IMR-90 (cell line): Measurements from ENCODE around the gene CDK5R1. TPM values are rescaled to one million over a fixed set of nuclear protein-coding genes. Genes with fewer than 3 reads are reported as not detected.

Source experiments
- ATAC-seq: fragments of 200-7000 bp; cut with Tn5 transposase; 2 replicates; pipeline ENCODE4 v1.9.1; 2020; ENCODE audit warnings: low read depth, mild to moderate bottlenecking, moderate library complexity
- BruUV-seq: library from RNA; stranded (reverse); fragments of 400-500 nt; replicated peaks from 2 replicates; lab custom pipeline; 2021; lab: Mats Ljungman, UMichigan
- CTCF ChIA-PET: fragments of 300-600 bp; formaldehyde crosslinking; extraction: SDS; loops from one replicate; lab custom pipeline; 2021; ENCODE audit warnings: antibody characterized with exemption; lab: Yijun Ruan, JAX
- POLR2A ChIA-PET: fragments of 300-600 bp; sonication (Branson Sonifier 250); formaldehyde crosslinking; loops from one replicate; lab custom pipeline; 2022; ENCODE audit warnings: antibody characterized with exemption; ENCODE audit not compliant: unreplicated experiment; lab: Charles Lee
- DNase-seq: peaks from one replicate; pipeline ENCODE4 v3.0.0; 2013
- H2AFZ ChIP-seq: replicated peaks from 2 replicates; pipeline ENCODE3; 2013; ENCODE audit warnings: low read length, mild to moderate bottlenecking; ENCODE audit not compliant: poor library complexity
- H2AK5ac ChIP-seq: 2 replicates; pipeline ENCODE4 v1.6.1; 2013; ENCODE audit warnings: low read depth, low read length, inconsistent platforms
- H2AK9ac ChIP-seq: replicated peaks from 2 replicates; pipeline ENCODE3; 2013; ENCODE audit warnings: mild to moderate bottlenecking, low read depth, low read length, moderate library complexity; ENCODE audit not compliant: poor library complexity
- H2BK120ac ChIP-seq: 2 replicates; pipeline ENCODE4 v1.6.1; 2013; ENCODE audit warnings: low read depth, low read length, inconsistent platforms
- H2BK15ac ChIP-seq: 3 replicates; pipeline ENCODE4 v1.6.1; 2013; ENCODE audit warnings: low read depth, low read length, inconsistent platforms
- H2BK20ac ChIP-seq: 2 replicates; pipeline ENCODE4 v1.6.1; 2013; ENCODE audit warnings: low read depth, mild to moderate bottlenecking, inconsistent platforms, low read length, moderate library complexity
- H2BK5ac ChIP-seq: 2 replicates; pipeline ENCODE4 v1.6.1; 2013; ENCODE audit warnings: mild to moderate bottlenecking, low read depth, low read length, inconsistent platforms; ENCODE audit not compliant: poor library complexity, severe bottlenecking
- H3K14ac ChIP-seq: replicated peaks from 2 replicates; pipeline ENCODE4 v1.6.1; 2013; ENCODE audit warnings: low read depth, low read length, inconsistent platforms
- H3K18ac ChIP-seq: 2 replicates; pipeline ENCODE4 v1.6.1; 2013; ENCODE audit warnings: low read depth, low read length, control low read depth
- H3K23ac ChIP-seq: 2 replicates; pipeline ENCODE4 v1.6.1; 2013; ENCODE audit warnings: low read depth, low read length, inconsistent platforms
- H3K27ac ChIP-seq: 2 replicates; pipeline ENCODE4 v1.5.1; 2013; ENCODE audit warnings: mild to moderate bottlenecking, control low read depth, low read length; ENCODE audit not compliant: insufficient read depth
- H3K27me3 ChIP-seq: 2 replicates; pipeline ENCODE4 v1.6.1; 2013; ENCODE audit warnings: low read length; ENCODE audit not compliant: control insufficient read depth, insufficient read depth
- H3K36me3 ChIP-seq: 2 replicates; pipeline ENCODE4 v1.6.1; 2013; ENCODE audit warnings: low read length, mixed read lengths; ENCODE audit not compliant: control insufficient read depth, insufficient read depth
- H3K4ac ChIP-seq: 2 replicates; pipeline ENCODE4 v1.6.1; 2013; ENCODE audit warnings: low read depth, low read length, inconsistent platforms
- H3K4me1 ChIP-seq: 2 replicates; pipeline ENCODE4 v1.6.1; 2013; ENCODE audit warnings: low read length, mixed read lengths; ENCODE audit not compliant: control insufficient read depth, insufficient read depth
- H3K4me2 ChIP-seq: 2 replicates; pipeline ENCODE4 v1.6.1; 2013; ENCODE audit warnings: low read depth, mild to moderate bottlenecking, control low read depth, low read length, moderate library complexity
- H3K4me3 ChIP-seq: 2 replicates; pipeline ENCODE4 v1.5.1; 2013; ENCODE audit warnings: low read depth, mild to moderate bottlenecking, control low read depth, low read length, moderate library complexity; ENCODE audit not compliant: insufficient read depth
- H3K56ac ChIP-seq: 2 replicates; pipeline ENCODE4 v1.6.1; 2013; ENCODE audit warnings: low read length, inconsistent platforms; ENCODE audit not compliant: insufficient read depth; ENCODE audit errors: extremely low read depth
- H3K79me1 ChIP-seq, 2 experiments: 2 replicates each; pipeline ENCODE4 v1.6.1; 2013; ENCODE audit warnings: low read length in 2 of 2, inconsistent platforms in 1 of 2, low read depth in 1 of 2
- H3K9ac ChIP-seq: 2 replicates; pipeline ENCODE4 v1.6.1; 2013; ENCODE audit warnings: low read depth, low read length, control low read depth
- H3K9me1 ChIP-seq: 2 replicates; pipeline ENCODE4 v1.6.1; 2013; ENCODE audit warnings: low read length, inconsistent platforms; ENCODE audit not compliant: insufficient read depth
- H3K9me3 ChIP-seq: 2 replicates; pipeline ENCODE4 v1.6.1; 2013; ENCODE audit warnings: low read length; ENCODE audit not compliant: control insufficient read depth, insufficient read depth
- H4K20me1 ChIP-seq: 2 replicates; pipeline ENCODE4 v1.6.1; 2013; ENCODE audit warnings: low read length, inconsistent platforms; ENCODE audit not compliant: insufficient read depth
- H4K5ac ChIP-seq: 2 replicates; pipeline ENCODE4 v1.6.1; 2013; ENCODE audit warnings: mild to moderate bottlenecking, low read depth, low read length, control low read depth
- H4K8ac ChIP-seq, 2 experiments: 2 replicates each; pipeline ENCODE4 v1.6.1; 2013; ENCODE audit warnings: low read depth in 2 of 2, low read length in 2 of 2, control low read depth in 1 of 2, inconsistent platforms in 1 of 2
- H4K91ac ChIP-seq: 2 replicates; pipeline ENCODE4 v1.6.1; 2013; ENCODE audit warnings: low read depth, low read length, inconsistent platforms; ENCODE audit not compliant: insufficient read depth
- BHLHE40 ChIP-seq: fragments of 150-350 bp; IDR thresholded peaks from 2 replicates; pipeline ENCODE4 v1.6.1; 2016; ENCODE audit warnings: mild to moderate bottlenecking, low read depth, low read length
- CEBPB ChIP-seq: IDR thresholded peaks from 2 replicates; pipeline ENCODE4 v1.6.1; 2012; ENCODE audit warnings: low read depth, low read length, improper control_type of control experiment
- CHD1 ChIP-seq: IDR thresholded peaks from 2 replicates; pipeline ENCODE4 v1.6.1; 2012; ENCODE audit warnings: low read depth, low read length, improper control_type of control experiment
- CTCF ChIP-seq: conservative IDR thresholded peaks from 2 replicates; pipeline ENCODE4 v1.5.1; 2012; ENCODE audit warnings: mild to moderate bottlenecking, low read depth, low read length, improper control_type of control experiment
- ELK1 ChIP-seq: fragments of 150-350 bp; IDR thresholded peaks from 2 replicates; pipeline ENCODE4 v1.6.1; 2016; ENCODE audit warnings: low read depth, mild to moderate bottlenecking, low read length, moderate library complexity, borderline replicate concordance
- FOS ChIP-seq: fragments of 150-350 bp; IDR thresholded peaks from 2 replicates; pipeline ENCODE4 v1.6.1; 2016; ENCODE audit warnings: low read depth, low read length
- MAFK ChIP-seq: IDR thresholded peaks from 2 replicates; pipeline ENCODE4 v1.6.1; 2012; ENCODE audit warnings: low read depth, low read length, improper control_type of control experiment
- MAZ ChIP-seq: IDR thresholded peaks from 2 replicates; pipeline ENCODE4 v1.6.1; 2012; ENCODE audit warnings: low read depth, mild to moderate bottlenecking, low read length, improper control_type of control experiment, moderate library complexity, borderline replicate concordance
- MXI1 ChIP-seq: IDR thresholded peaks from 2 replicates; pipeline ENCODE4 v1.6.1; 2012; ENCODE audit warnings: low read depth, mild to moderate bottlenecking, low read length, moderate library complexity, borderline replicate concordance
- POLR2A ChIP-seq: IDR thresholded peaks from 2 replicates; pipeline ENCODE4 v1.6.1; 2012; ENCODE audit warnings: mild to moderate bottlenecking, low read depth, low read length
- RAD21 ChIP-seq: IDR thresholded peaks from 2 replicates; pipeline ENCODE4 v1.6.1; 2012; ENCODE audit warnings: low read length, improper control_type of control experiment
- RCOR1 ChIP-seq: IDR thresholded peaks from 2 replicates; pipeline ENCODE4 v1.6.1; 2012; ENCODE audit warnings: mild to moderate bottlenecking, low read length, improper control_type of control experiment; ENCODE audit not compliant: insufficient replicate concordance
- SMC3 ChIP-seq: fragments of 150-350 bp; IDR thresholded peaks from 2 replicates; pipeline ENCODE4 v1.6.1; 2016; ENCODE audit warnings: low read depth, mild to moderate bottlenecking, antibody characterized with exemption, low read length, moderate library complexity
- WGBS, 2 experiments: methylation state at CpG; one replicate each; pipeline versions ENCODE4 v1.1.5 to v1.1.7; 2013; ENCODE audit warnings: missing lambda C conversion rate in 2 of 2; ENCODE audit not compliant: insufficient read length in 1 of 2; ENCODE audit errors: extremely low coverage in 2 of 2; 5-methylcytosine and 5-hydroxymethylcytosine counted together
- dilution Hi-C: fragments of 300-500 bp; cut with HindIII; formaldehyde crosslinking; loops from one replicate; pipeline ENCODE4 v1.14.3; 2018; ENCODE audit warnings: low sequenced_read_pairs; ENCODE audit not compliant: unreplicated experiment
- in situ Hi-C: fragments of 300-500 bp; cut with MboI; formaldehyde crosslinking; loops from 3 replicates; pipeline ENCODE4 v1.14.3; 2019; ENCODE audit warnings: low sequenced_read_pairs, inconsistent platforms, mixed read lengths
- intact Hi-C: fragments of 100-400 bp; cut with micrococcal nuclease; formaldehyde crosslinking; loops from 2 replicates; pipeline ENCODE4 v1.10.0; 2022
- polyA plus RNA-seq, 3 experiments: library from polyadenylated mRNA; depleted of rRNA; stranded (reverse); fragments of >200 nt; gene quantifications; 2 replicates each; pipeline ENCODE4 v1.2.3, GENCODE V29; 2012; ENCODE audit warnings: low replicate concordance in 1 of 3
- total RNA-seq: library from RNA; depleted of rRNA; stranded (reverse); fragments of >200 nt; gene quantifications from 2 replicates; pipeline ENCODE4 v1.2.3, GENCODE V29; 2012

Gene CDK5R1
- total and polyA plus RNA-seq, 2 of the 4 experiments (the other 2 are of a cell fraction), result 0.36 to 0.74 TPM

GRCh38 chr17:32520737-32521404, 34.1 kb downstream of the CDK5R1 start:
- dilution Hi-C loops, result no loop called here
- no peak for ATAC-seq
- no TSS peak for BruUV-seq

More at GRCh38 chr17:32520737-32521404, 34.1 kb downstream of the CDK5R1 start:
- H2BK15ac ChIP-seq, result no peak overlapping the region
- no peak overlapping the region for H3K56ac ChIP-seq
- H3K9ac ChIP-seq, result no peak overlapping the region
- in situ Hi-C loops, result no loop called here
- H3K9me3 ChIP-seq, result no peaks in the 10 kb centered on the region
- intact Hi-C loops, result no loop called here
- H3K4me2 ChIP-seq, result no peak overlapping the region
- no peak overlapping the region for H2AK9ac ChIP-seq
- peaks cover 20% of the 10 kb centered on the region for H3K27me3 ChIP-seq
- no peaks in the 10 kb centered on the region; the same call in 1 of the 2 replicates for H3K4me1 ChIP-seq
- no peak overlapping the region for H3K27ac ChIP-seq
- 80% methylated on average over 1 of the region's 9 CpGs; no CpG with 5 or more reads in 1 of the 2 experiments for WGBS, 2 experiments
- H3K4me3 ChIP-seq, result no peak overlapping the region
- CTCF ChIA-PET, result interaction anchor here (0.6 kb wide), 1 partner anchor 73 kb away, joined by 4 read pairs; no protein-coding TSS in a partner anchor
- no peaks in the 10 kb centered on the region for H3K79me1 ChIP-seq
- POLR2A ChIA-PET, result interaction anchor here (0.6 kb wide), 1 partner anchor 11 kb away, joined by 3 read pairs; no protein-coding TSS in a partner anchor
- H3K9me1 ChIP-seq, result 0 out of 2 replicates have a peak, but pooled peaks cover 2% of the 10 kb centered on the region
- no peak overlapping the region for H2BK120ac ChIP-seq
- H4K91ac ChIP-seq, result no peak overlapping the region
- no peak overlapping the region for H3K18ac ChIP-seq
- H4K8ac ChIP-seq, result no peak overlapping the region
- no peak overlapping the region for H3K4ac ChIP-seq
- TF ChIP-seq MAZ, result no peak
- TF ChIP-seq FOS, result no peak
- no peak for TF ChIP-seq MAFK
- TF ChIP-seq CEBPB, result no peak
- TF ChIP-seq RAD21, result no peak
- TF ChIP-seq MXI1, result no peak
- no peak for TF ChIP-seq BHLHE40
- TF ChIP-seq POLR2A, result no peak
- no peak for TF ChIP-seq RCOR1
- no peak for TF ChIP-seq CTCF
- no peak for TF ChIP-seq CHD1
- no peak for TF ChIP-seq SMC3
- no peak for TF ChIP-seq ELK1
- H2BK20ac ChIP-seq, result no peak overlapping the region
- no peak overlapping the region for H4K5ac ChIP-seq
- H3K23ac ChIP-seq, result no peak overlapping the region
- H4K20me1 ChIP-seq, result no peaks in the 10 kb centered on the region
- no peaks in the 10 kb centered on the region for H3K36me3 ChIP-seq
- H2BK5ac ChIP-seq, result no peak overlapping the region
- no peak for DNase-seq
- H2AK5ac ChIP-seq, result no peak overlapping the region
- no peak overlapping the region for H3K14ac ChIP-seq
- H2AFZ ChIP-seq, result no peak overlapping the region
